ENCODE measurements around the gene EFCAB7. TPM values are rescaled to one million over a fixed set of nuclear protein-coding genes. Genes with fewer than 3 reads are reported as not detected.
A peak's percentile ranks its signal among the peaks of the same experiment; 100 is the strongest.
"Not testable (repeated sequence)": the region's sequence is repeated elsewhere in the genome, so short reads cannot be mapped to it uniquely, and the experiment has no call there.

The EFCAB7 gene
- polyA plus RNA-seq, 1 donor from 2014 or later, result 7.2 TPM

DNA sequence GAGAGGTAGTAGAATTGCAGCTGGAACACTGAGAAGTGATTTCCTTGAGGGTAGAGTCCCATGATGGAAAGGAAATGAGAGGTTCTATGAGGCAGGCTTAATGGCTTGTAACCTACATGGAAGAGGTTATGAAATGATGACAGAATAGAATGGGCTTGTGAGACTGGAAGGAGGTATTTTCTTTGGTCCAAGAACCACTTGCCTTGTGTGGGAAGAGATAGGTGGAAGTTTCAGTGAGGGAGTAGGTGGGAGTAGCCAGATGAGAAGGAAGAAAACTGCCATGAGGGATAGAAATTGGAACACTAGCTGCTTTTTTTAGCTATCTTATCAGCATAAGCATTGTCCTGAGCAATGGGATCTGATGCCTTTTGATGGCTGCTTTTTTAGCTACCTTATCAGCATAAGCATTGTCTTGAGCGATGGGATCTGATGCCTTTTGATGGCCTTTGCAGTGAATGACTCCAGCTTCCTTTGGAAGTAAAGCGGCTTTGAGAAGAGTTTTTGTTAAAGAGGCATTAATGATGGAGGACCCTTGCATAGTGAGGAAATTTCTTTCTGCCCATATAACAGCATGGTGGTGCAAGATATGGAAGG is 51.0 kb downstream of the EFCAB7 start:
- not testable (repeated sequence) for H3K27me3 Mint-ChIP-seq, H3K4me1 Mint-ChIP-seq, H3K27ac Mint-ChIP-seq, H3K9me3 Mint-ChIP-seq, H3K4me3 Mint-ChIP-seq, H3K36me3 Mint-ChIP-seq

DNA sequence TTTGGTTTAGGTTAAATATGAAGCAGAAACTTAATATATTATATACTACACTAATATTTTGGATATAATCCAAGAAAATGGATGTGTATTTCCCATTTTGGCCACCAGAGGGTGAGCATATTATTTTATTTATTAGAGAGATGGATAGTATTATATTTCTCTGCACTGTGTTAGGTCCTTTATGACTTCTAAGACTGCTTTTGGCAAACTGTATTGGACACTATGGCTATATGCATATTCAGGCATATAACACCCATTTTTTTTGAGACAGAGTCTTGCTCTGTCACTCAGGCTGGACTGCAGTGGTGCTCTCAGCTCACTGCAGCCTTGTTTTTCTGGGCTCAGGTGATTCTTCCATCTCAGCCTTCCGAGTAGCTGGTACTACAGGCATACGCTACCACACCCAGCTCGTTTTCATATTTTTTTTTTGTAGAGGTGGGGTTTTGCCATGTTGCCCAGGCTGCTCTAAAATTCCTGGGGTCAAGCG is 52.1 kb downstream of the EFCAB7 start:
- Mint-ChIP-seq H3K9me3 (no peaks in the 10 kb centered on the region), H3K4me1 (peaks cover 0 to 2% (median 0%) of the 10 kb centered on the region in 3 donors), H3K36me3 (peaks cover 2% of the 10 kb centered on the region), H3K4me3 (no peak overlapping the region), H3K27me3 (no peaks in the 10 kb centered on the region), H3K27ac (no peak overlapping the region)

DNA sequence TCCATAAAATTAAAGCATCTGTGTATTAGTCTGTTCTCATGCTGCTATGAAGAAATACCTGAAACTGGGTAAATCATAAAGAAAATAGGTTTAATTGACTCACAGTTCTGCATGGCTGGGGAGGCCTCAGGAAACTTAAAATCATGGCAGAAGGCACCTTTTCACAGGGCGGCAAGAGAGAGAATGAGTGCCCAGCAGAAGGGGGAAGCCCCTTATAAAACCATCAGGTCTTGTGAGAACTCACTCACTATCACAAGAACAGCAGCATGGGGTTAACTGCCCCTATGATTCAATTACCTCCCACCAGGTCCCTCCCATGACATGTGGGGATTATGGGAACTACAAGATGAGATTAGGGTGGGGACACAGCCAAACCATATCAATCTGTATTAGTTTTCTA is 63.0 kb downstream of the EFCAB7 start:
- H3K27ac Mint-ChIP-seq, result peak overlapping the region in 1 of 3 donors; percentile 36
- H3K4me3 Mint-ChIP-seq, H3K4me1 Mint-ChIP-seq, H3K9me3 Mint-ChIP-seq, H3K27me3 Mint-ChIP-seq, H3K36me3 Mint-ChIP-seq: not testable (repeated sequence)

DNA sequence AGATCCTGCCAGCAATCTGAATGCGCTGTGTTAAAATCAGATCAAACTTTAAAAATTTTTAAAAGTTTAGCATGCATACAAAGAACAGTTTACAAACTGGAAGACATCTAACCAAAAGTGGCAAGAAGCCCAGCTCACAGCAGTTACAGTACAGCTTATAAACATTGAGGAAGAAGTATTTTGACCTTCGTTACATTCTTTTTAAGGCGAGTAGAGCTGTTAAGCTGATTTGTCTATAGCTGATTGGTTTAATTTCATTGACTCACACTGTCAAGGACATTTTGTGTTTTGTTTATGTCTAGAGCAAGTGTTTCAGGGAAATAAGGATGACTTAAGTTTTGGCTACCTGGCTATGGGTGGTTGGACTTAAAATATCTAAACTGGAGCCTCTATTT is 66.8 kb downstream of the EFCAB7 start:
- Mint-ChIP-seq H3K4me1 (peaks cover 5 to 10% (median 9%) of the 10 kb centered on the region in 3 donors), H3K27me3 (no peaks in the 10 kb centered on the region), H3K4me3 (peak overlapping the region in 1 of 4 donors; percentile 14), H3K36me3 (no peaks in the 10 kb centered on the region), H3K27ac (no peak overlapping the region), H3K9me3 (no peaks in the 10 kb centered on the region)

DNA sequence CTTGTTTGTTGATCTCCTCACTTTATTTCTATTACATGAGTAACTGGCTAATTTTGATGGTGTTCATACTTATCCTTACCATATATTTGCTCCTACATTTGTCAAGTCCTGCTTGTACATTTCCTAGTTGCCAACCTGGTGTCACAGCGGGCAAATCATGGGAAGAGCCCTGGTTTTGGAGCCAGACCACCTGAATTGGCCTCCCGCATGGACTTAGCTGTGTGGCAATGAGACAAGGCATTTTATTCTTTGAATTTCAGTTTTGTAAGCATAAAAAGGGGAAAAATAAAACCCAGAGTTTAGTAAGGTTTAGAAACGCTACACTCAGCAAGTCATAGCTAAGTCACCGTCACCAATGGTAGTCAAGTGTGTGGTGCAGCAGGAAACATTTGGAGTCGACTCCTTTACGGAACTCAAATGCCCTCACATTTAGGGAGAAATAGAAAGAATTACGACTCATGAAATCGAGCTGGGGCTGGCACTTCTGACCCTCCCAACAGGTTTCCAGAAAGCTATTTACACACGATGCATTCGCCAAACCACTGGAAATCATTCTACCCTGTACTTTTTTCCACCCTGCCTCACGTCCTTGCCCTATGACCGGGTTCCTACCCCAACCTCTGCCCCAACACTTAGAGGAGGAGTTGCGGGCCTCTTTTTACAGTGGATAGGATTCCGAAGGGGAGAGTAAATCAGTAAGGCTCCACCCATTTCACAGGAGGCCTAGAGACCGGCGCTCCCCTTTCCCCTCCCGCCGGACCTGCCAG is 69.4 kb downstream of the EFCAB7 start:
- peak overlapping the region; percentile 94 to 99 (median 98) for H3K4me3 Mint-ChIP-seq
- H3K36me3 Mint-ChIP-seq, result no peaks in the 10 kb centered on the region
- peaks cover 7 to 12% (median 10%) of the 10 kb centered on the region in 3 donors for H3K4me1 Mint-ChIP-seq
- H3K27ac Mint-ChIP-seq, result peak overlapping the region; percentile 93 to 95 (median 95)
- no peaks in the 10 kb centered on the region for H3K9me3 Mint-ChIP-seq
- H3K27me3 Mint-ChIP-seq, result no peaks in the 10 kb centered on the region

DNA sequence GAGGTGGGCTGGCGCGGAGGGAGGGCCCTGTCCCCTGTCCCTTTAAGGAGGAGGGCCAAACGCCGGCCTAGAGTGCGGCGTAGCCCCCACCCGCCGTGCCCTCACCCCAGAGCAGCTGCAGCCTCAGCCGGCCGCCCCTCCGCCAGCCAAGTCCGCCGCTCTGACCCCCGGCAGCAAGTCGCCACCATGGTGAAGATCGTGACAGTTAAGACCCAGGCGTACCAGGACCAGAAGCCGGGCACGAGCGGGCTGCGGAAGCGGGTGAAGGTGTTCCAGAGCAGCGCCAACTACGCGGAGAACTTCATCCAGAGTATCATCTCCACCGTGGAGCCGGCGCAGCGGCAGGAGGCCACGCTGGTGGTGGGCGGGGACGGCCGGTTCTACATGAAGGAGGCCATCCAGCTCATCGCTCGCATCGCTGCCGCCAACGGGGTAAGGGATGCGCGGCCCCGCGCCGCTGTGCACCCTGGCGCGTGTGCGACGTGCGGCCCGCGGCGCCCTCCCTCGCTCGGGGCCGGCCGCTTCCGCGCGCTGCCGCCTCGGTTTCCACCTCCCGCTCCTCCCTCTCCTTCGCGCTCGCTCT is 70.1 kb downstream of the EFCAB7 start, which contains the start of gene PGM1:
PGM1 (plus strand) TSS at position 109 of the 583 bp plus-strand sequence; CDS start at position 187, 78 bp downstream.
- Mint-ChIP-seq H3K36me3 (no peaks in the 10 kb centered on the region), H3K9me3 (no peaks in the 10 kb centered on the region)

DNA sequence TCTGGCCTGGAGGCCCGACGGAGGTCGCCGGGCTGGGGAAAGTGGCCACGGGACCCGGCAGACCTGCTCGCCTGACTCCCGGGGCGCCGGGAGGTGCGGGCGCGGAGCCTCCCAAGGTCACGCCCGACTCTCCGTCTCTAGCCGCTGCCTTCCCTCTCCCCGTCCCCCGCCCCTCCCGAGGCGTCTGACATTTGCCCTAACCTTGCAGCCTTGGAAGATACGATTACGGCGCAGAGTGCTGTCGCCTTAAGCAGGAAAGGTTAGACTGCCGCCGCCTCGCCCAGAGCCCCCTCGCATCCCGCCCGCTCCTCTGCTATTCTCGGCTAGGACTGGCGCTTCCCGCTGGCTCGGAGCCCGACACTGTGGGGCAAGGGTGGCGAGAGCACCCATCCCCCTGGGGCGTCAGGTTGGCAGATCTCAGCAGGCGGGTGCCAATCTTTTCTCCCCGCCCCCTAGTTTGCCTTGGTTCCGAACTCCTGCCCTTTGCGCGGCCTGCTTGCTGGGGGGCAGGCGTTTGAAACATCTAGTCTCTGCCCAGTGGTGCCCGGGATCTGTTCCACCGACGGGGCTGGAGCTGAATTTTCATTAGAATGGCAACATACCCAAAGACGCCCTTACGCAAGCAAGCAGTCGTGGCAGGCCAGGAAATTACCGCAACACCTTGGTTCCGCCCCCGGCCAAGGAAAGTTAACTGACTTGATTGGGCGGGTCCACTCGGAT is 70.7 kb downstream of the EFCAB7 start:
- Mint-ChIP-seq H3K4me3 (peak overlapping the region; percentile 94 to 99 (median 98)), H3K27me3 (no peaks in the 10 kb centered on the region), H3K36me3 (no peaks in the 10 kb centered on the region), H3K4me1 (peaks cover 7 to 12% (median 10%) of the 10 kb centered on the region in 3 donors), H3K9me3 (no peaks in the 10 kb centered on the region), H3K27ac (peak overlapping the region; percentile 93 to 98 (median 95))

More for the DNA sequence above, 70.1 kb downstream of the EFCAB7 start, which contains the start of gene PGM1:
- no peaks in the 10 kb centered on the region for H3K27me3 Mint-ChIP-seq
- H3K27ac Mint-ChIP-seq, result peak within 1 kb of the TSS; percentile 93 to 98 (median 95)
- H3K4me1 Mint-ChIP-seq, result peaks cover 7 to 12% (median 10%) of the 10 kb centered on the region in 3 donors
- peak within 1 kb of the TSS; percentile 94 to 99 (median 98) for H3K4me3 Mint-ChIP-seq

DNA sequence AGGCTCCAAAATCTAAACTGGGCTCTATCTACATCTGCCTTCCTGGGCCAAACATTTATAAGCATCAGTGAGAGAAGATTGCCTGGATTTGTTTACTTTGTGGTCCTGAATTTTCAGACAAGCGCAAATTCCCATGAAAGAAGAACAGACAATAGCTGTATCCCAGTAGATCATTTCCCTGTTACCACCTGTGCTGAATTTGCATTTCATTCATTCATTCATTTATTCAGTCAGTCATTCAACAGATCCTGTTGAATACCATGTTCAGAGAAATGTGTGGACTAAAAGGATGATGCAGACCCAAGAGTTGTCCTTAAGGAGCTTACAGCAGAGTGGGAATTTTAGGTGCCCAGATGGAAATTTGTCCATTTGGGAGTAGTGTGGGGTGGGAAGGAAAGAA is 72.1 kb downstream of the EFCAB7 start:
- H3K4me1 Mint-ChIP-seq, result peaks cover 7 to 12% (median 10%) of the 10 kb centered on the region in 3 donors
- H3K27ac Mint-ChIP-seq, result no peak overlapping the region
- no peaks in the 10 kb centered on the region for H3K9me3 Mint-ChIP-seq
- no peaks in the 10 kb centered on the region for H3K27me3 Mint-ChIP-seq
- peak overlapping the region in 2 of 4 donors; percentile 15 to 42 for H3K4me3 Mint-ChIP-seq
- no peaks in the 10 kb centered on the region for H3K36me3 Mint-ChIP-seq

DNA sequence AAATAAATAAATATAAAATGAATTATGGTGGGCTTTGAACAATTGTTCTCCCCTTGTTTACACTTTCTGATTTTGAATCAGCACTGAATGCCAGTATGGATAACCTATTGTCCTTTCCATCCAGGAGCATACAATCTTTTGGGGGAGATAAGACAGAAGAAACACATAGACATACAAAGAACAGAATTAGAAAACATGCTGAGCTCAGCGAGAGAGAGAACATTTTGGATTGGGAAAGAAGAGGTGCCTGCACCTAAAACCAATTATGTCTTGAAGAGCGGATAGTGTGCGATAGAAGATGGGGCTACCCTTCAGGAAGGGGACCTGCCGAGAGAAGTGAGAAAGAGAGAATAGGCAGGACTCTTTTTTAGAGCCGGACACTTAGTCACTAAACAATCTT is 76.5 kb downstream of the EFCAB7 start:
- Mint-ChIP-seq H3K4me1 (peaks cover 0 to 6% (median 4%) of the 10 kb centered on the region in 3 donors), H3K27me3 (no peaks in the 10 kb centered on the region), H3K9me3 (no peaks in the 10 kb centered on the region), H3K27ac (no peak overlapping the region), H3K36me3 (no peaks in the 10 kb centered on the region), H3K4me3 (no peak overlapping the region)

DNA sequence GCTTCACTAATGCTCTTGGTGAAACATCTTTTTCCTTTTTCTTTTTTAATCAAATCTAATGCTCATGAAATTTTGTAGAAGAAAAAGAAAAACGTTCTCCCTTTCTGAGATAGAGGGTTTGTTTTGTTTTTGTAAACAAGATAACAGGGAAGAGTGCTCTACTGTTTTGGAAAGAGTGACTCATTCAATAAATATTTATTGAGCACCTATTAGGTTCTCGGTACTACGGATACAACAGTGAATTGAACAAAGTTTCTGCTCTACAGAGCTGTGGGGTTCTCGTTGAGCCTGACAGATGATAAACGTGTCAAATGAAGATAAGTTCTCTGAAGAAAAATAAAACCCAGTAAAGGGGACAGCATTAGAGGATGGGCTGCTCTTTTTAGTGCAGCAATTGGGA is 76.9 kb downstream of the EFCAB7 start:
- H3K27me3 Mint-ChIP-seq, result no peaks in the 10 kb centered on the region
- no peaks in the 10 kb centered on the region for H3K9me3 Mint-ChIP-seq
- no peak overlapping the region for H3K27ac Mint-ChIP-seq
- no peak overlapping the region for H3K4me3 Mint-ChIP-seq
- no peaks in the 10 kb centered on the region for H3K36me3 Mint-ChIP-seq
- H3K4me1 Mint-ChIP-seq, result peaks cover 0 to 6% (median 4%) of the 10 kb centered on the region in 3 donors

DNA sequence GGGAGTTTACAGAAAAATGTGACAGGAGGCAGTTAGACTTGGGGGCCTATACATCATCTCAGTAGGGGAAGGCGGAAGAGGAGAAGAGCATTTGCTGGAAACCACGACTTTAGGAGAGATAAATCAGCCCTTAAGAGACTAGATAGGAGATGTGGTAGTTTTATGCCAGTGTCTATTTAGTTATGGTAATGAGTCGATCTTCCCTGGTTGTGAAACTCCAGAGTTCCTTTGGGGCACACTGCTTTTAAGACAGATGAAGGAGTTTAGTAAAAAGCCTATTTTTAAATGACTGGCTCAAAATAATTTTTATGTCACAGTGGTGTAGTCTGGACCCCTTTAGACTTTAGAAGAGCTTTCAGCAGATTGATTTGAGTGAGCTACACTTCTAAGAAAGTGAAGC is 77.7 kb downstream of the EFCAB7 start:
- no peaks in the 10 kb centered on the region for H3K9me3 Mint-ChIP-seq
- H3K27ac Mint-ChIP-seq, result no peak overlapping the region
- H3K27me3 Mint-ChIP-seq, result no peaks in the 10 kb centered on the region
- no peaks in the 10 kb centered on the region for H3K36me3 Mint-ChIP-seq
- peaks cover 0 to 5% (median 2%) of the 10 kb centered on the region in 3 donors for H3K4me1 Mint-ChIP-seq
- no peak overlapping the region for H3K4me3 Mint-ChIP-seq

DNA sequence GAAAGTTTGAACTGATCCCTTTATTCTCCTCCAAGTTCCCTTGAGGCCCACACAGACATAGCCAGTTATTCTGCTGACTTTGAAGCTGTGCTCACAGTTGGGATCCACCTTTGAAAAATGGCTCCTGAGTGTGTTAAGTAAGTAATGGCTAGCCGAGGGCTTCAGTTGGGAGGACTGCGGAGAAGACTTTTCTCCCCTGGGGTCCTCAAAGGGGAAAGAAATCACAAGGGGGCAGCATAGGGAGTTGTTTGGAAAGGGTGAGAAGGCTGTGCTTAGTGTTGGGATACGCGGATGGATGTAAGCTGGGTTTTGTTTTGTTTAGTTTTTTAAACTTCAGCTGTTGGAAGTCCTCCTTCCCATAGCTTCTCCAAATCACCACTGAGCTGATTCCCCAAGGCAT is 78.1 kb downstream of the EFCAB7 start:
- no peaks in the 10 kb centered on the region for H3K27me3 Mint-ChIP-seq
- H3K27ac Mint-ChIP-seq, result no peak overlapping the region
- no peaks in the 10 kb centered on the region for H3K9me3 Mint-ChIP-seq
- H3K36me3 Mint-ChIP-seq, result no peaks in the 10 kb centered on the region
- H3K4me3 Mint-ChIP-seq, result no peak overlapping the region
- peaks cover 0 to 4% (median 2%) of the 10 kb centered on the region in 3 donors for H3K4me1 Mint-ChIP-seq

DNA sequence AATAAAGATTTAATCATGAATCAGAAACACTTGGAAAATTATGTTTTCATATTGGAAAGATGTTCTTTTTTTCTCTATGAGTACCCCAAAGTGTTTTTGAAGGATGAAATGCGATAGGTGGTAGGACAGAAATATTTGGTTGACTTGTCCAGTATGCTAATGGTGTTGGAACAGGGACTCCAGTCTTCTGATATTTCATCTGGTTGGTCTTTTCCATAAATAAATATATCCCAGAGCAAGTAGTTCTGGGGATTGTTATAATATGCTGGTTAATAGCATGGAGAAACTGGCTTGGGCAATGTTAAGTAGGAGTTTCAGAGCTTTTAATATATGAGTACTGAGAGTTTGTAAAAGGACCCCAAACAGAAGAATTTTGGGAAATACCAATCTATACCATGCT is 78.6 kb downstream of the EFCAB7 start:
- no peak overlapping the region for H3K27ac Mint-ChIP-seq
- H3K36me3 Mint-ChIP-seq, result no peaks in the 10 kb centered on the region
- peaks cover 0 to 3% (median 2%) of the 10 kb centered on the region in 3 donors for H3K4me1 Mint-ChIP-seq
- no peak overlapping the region for H3K4me3 Mint-ChIP-seq
- H3K27me3 Mint-ChIP-seq, result no peaks in the 10 kb centered on the region
- no peaks in the 10 kb centered on the region for H3K9me3 Mint-ChIP-seq

DNA sequence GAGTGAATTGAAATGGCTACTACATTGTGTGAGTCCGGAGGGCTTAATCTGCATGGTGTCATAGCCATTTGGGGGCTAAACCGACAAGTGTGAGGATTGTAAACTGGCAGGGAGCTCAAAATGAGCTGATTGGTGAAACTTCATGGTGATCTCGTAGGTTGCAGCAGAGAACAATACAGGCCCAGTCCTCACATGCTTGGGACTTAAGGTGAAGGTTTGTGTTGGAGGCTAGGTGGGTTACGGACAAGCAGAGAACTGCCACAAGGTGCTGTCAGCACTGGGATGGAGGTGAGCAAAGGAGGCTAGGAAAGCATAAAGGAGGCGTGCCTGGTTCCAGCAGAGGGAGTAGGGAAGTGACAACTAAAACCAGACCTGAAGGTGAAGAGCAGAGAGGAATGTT is 79.3 kb downstream of the EFCAB7 start:
- Mint-ChIP-seq H3K36me3 (no peaks in the 10 kb centered on the region), H3K4me1 (peaks cover 0 to 3% (median 2%) of the 10 kb centered on the region in 3 donors), H3K27ac (no peak overlapping the region), H3K4me3 (peak overlapping the region in 1 of 4 donors; percentile 52), H3K9me3 (no peaks in the 10 kb centered on the region), H3K27me3 (no peaks in the 10 kb centered on the region)

DNA sequence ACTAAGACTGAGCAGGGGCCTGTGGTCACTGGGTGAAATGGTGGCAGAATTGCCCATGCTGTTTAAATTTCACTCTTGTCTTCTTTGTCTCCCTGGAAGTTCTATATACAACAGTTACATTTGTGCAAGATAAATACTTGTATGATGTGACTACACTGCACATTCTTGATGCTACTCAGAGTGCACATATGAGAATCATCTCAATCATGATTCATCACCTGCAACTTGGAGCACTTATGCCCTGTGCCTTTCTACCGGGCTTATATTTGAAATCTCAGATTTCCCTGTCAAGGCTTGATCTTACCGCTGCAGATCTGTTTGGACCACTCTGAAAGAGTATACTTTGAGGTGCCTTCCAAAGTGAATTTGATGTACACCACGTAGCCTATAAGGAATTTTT is 80.5 kb downstream of the EFCAB7 start:
- Mint-ChIP-seq H3K9me3 (no peaks in the 10 kb centered on the region), H3K27ac (peak overlapping the region in 1 of 3 donors; percentile 3), H3K4me1 (peaks cover 0 to 3% (median 2%) of the 10 kb centered on the region in 3 donors), H3K27me3 (no peaks in the 10 kb centered on the region), H3K36me3 (no peaks in the 10 kb centered on the region), H3K4me3 (no peak overlapping the region)
